Esophagus squamous epithelium (tissue), 5 donors: ENCODE data around the gene PNPLA2. TPM values are rescaled to one million over a fixed set of nuclear protein-coding genes. Genes with fewer than 3 reads are reported as not detected.
A peak's percentile ranks its signal among the peaks of the same experiment; 100 is the strongest.

Experiments
- DNase-seq: peaks from one replicate; lab custom pipeline; 2025; lab: John Stamatoyannopoulos, UW
- H3K27ac ChIP-seq, 4 donors: fragments of 200-600 bp; sonication (generic); one replicate each; pipeline ENCODE4 v1.5.1; 2016 to 2019; ENCODE audit warnings: mild to moderate bottlenecking in 1 of 4
- H3K27me3 ChIP-seq, 4 donors: fragments of 200-600 bp; sonication (generic); 1 replicate in 3 of 4; 2 replicates in 1 of 4; pipeline versions ENCODE4 v1.5.1 to v1.6.0; 2017 to 2021; ENCODE audit warnings: antibody characterized with exemption in 1 of 4
- H3K36me3 ChIP-seq, 3 donors: fragments of 200-600 bp; sonication (generic); one replicate each; pipeline ENCODE4 v1.5.1; 2016 to 2019
- H3K4me1 ChIP-seq, 3 donors: fragments of 200-600 bp; sonication (generic); one replicate each; pipeline ENCODE4 v1.5.1; 2017 to 2019
- H3K4me3 ChIP-seq, 4 donors: fragments of 200-600 bp; sonication (generic); 1 replicate in 3 of 4; 2 replicates in 1 of 4; pipeline ENCODE4 v1.5.1; 2016 to 2019; ENCODE audit warnings: mild to moderate bottlenecking in 2 of 4, moderate library complexity in 1 of 4
- H3K9me3 ChIP-seq, 3 donors: fragments of 200-600 bp; sonication (generic); one replicate each; pipeline ENCODE4 v1.5.1; 2016 to 2019
- POLR2A ChIP-seq, 4 donors: fragments of 450-650 bp; IDR thresholded peaks; one replicate each; pipeline ENCODE4 v1.6.1; 2017; ENCODE audit warnings: antibody characterized with exemption in 4 of 4, mild to moderate bottlenecking in 4 of 4, moderate library complexity in 3 of 4
- WGBS, 2 donors: methylation state at CpG; one replicate each; pipeline ENCODE4 v1.1.5; 2018; 5-methylcytosine and 5-hydroxymethylcytosine counted together
- intact Hi-C: fragments of 100-400 bp; cut with DNase I; formaldehyde crosslinking; loops from one replicate; pipeline ENCODE4 v1.15.0; 2022
- total RNA-seq, 4 donors: library from RNA; depleted of rRNA; stranded (reverse); fragments of >200 nt; gene quantifications; one replicate each; pipeline ENCODE4 v1.1.0, GENCODE V29; 2016
- TF ChIP-seq, protein P1 (sequence below), 6 experiments: fragments of 450-650 bp in 4 of 6; fragments of 200-600 bp in 2 of 6; sonication (generic) in 2 of 6; IDR thresholded peaks; one replicate each; pipeline ENCODE4 v1.5.1; 2016 to 2019; ENCODE audit warnings: antibody characterized with exemption in 6 of 6, mild to moderate bottlenecking in 4 of 6, moderate library complexity in 4 of 6
- donor health status: DM: yes; HTN: yes; CAD: no.

Gene PNPLA2
- total RNA-seq, 4 donors from 2014 or later: 14.2 to 42.7 (median 26.0) TPM

- no peaks in the 10 kb centered on the region for H3K9me3 ChIP-seq
- peak within 1 kb of the TSS; percentile 63 to 88 (median 73) for H3K4me3 ChIP-seq
- peaks cover 61 to 96% (median 64%) of the 10 kb centered on the region in 3 donors for H3K4me1 ChIP-seq
- peak within 1 kb of the TSS; percentile 86 to 94 (median 92) for H3K27ac ChIP-seq
- H3K27me3 ChIP-seq: peaks cover 0 to 50% (median 7%) of the 10 kb centered on the region in 4 donors
- no CpG with 5 or more reads among the region's 67 CpGs for WGBS, 2 donors
- TF ChIP-seq, protein P1, sequence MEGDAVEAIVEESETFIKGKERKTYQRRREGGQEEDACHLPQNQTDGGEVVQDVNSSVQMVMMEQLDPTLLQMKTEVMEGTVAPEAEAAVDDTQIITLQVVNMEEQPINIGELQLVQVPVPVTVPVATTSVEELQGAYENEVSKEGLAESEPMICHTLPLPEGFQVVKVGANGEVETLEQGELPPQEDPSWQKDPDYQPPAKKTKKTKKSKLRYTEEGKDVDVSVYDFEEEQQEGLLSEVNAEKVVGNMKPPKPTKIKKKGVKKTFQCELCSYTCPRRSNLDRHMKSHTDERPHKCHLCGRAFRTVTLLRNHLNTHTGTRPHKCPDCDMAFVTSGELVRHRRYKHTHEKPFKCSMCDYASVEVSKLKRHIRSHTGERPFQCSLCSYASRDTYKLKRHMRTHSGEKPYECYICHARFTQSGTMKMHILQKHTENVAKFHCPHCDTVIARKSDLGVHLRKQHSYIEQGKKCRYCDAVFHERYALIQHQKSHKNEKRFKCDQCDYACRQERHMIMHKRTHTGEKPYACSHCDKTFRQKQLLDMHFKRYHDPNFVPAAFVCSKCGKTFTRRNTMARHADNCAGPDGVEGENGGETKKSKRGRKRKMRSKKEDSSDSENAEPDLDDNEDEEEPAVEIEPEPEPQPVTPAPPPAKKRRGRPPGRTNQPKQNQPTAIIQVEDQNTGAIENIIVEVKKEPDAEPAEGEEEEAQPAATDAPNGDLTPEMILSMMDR (IDR thresholded peaks at IDR 0.05): no peak
- no peak for TF ChIP-seq POLR2A (IDR thresholded peaks at IDR 0.05)
- peaks cover 0 to 20% (median 6%) of the 10 kb centered on the region in 3 donors for H3K36me3 ChIP-seq
- DNase-seq: no peak
- intact Hi-C loops: no loop called here
Observed at GRCh38 chr11:832529-833113, 13.9 kb downstream of the PNPLA2 start, which contains the start of gene CD151. Gene CD151 (plus strand): TSS chr11:832952. CDS start chr11:836070, 3,118 bp downstream.

- peak overlapping the region; percentile 63 to 88 (median 73) for H3K4me3 ChIP-seq
- peak in 2 of 4 donors; percentile 38 to 49 for TF ChIP-seq POLR2A (IDR thresholded peaks at IDR 0.05)
- TF ChIP-seq, protein P1 (IDR thresholded peaks at IDR 0.05): no peak
- H3K27ac ChIP-seq: peak overlapping the region; percentile 86 to 94 (median 92)
- peaks cover 55 to 96% (median 58%) of the 10 kb centered on the region in 3 donors for H3K4me1 ChIP-seq
- intact Hi-C loops: no loop called here
- H3K9me3 ChIP-seq: no peaks in the 10 kb centered on the region
- H3K27me3 ChIP-seq: peaks cover 0 to 43% (median 7%) of the 10 kb centered on the region in 4 donors
- H3K36me3 ChIP-seq: peaks cover 1 to 26% (median 12%) of the 10 kb centered on the region in 3 donors
- WGBS, 2 donors: 0% methylated on average over 10 of the region's 55 CpGs; no CpG with 5 or more reads in 1 of the 2 donors
- DNase-seq: no peak
Observed at GRCh38 chr11:833114-833791, 14.5 kb downstream of the PNPLA2 start.

DNA sequence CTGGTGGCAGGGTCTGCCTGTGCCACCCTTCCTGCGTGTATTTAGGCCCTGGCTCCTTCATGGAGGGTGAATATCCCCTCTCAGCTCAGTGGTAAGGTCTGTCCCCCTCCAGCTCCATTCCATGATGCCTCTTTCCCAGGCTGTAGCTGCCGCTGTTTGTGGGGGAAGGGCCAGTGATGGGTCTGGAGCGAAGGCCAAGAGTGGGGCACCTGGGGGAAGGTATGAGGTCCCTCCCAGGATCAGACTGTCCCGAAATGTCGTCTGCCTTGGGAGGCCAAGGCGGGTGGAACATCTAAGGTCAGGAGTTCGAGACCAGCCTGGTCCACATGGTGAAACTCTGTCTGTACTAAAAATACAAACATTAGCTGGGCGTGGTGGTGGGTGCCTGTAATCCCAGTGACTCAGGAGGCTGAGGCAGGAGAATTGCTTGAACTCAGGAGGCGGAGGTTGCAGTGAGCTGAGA, 15.2 kb downstream of the PNPLA2 start:
- TF ChIP-seq, protein P1 (IDR thresholded peaks at IDR 0.05): no peak
- TF ChIP-seq POLR2A (IDR thresholded peaks at IDR 0.05): peak in 1 of 4 donors; percentile 7
- H3K4me3 ChIP-seq: peak overlapping the region; percentile 63 to 88 (median 73)
- peak overlapping the region; percentile 86 to 94 (median 92) for H3K27ac ChIP-seq
- DNase-seq: no peak
- H3K27me3 ChIP-seq: peaks cover 0 to 37% (median 7%) of the 10 kb centered on the region in 4 donors
- peaks cover 53 to 96% (median 57%) of the 10 kb centered on the region in 3 donors for H3K4me1 ChIP-seq
- 23 to 46% methylated on average over 3 to 4 of the region's 9 CpGs for WGBS, 2 donors
- H3K36me3 ChIP-seq: peaks cover 8 to 32% (median 12%) of the 10 kb centered on the region in 3 donors
- intact Hi-C loops: no loop called here
- no peaks in the 10 kb centered on the region for H3K9me3 ChIP-seq

DNA sequence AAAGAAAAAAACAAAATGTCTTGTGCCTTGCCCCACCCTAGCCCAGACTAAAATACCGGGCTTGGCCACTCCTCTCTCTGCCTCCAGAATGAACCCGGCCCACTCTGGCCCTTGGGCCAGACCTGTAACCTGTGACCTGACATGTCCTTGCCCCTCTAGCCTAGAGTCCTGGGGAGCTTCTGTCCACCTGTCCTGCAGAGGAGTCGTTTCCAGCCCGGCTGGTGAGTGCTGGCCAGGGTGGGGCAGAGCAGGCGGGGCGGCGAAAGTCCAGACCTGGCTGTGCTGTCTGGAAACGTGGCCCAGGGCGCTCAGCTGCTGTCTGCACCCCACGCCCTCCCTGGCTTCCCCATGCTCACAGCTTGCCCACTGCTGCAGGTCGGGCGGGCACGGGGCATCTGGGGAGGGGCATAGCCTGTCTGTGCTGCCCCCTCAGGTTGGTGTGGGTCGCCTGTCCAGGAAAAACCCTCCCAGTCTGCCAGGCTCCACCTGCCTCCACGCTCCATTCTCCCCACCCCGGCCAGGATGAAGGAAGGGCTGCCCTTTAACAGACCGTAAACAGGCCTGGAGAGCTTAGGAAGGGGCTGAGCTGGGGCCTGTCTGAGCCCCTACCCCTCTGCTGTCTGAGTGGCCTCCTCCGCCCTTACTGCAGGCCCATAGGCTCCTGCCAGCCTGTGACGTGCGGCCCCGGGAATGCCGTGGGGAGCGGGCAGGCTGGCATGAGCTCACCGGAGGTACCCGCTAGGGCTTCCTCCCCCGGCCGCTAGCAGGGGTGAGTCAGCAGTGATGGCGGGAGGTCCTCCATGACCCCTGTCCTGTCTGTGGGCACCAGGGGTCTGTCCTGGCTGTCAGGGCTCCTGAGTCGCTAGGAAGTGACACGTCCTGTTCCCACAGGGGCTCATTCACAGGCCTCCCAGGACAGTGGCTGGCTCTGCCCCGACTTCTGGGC, 15.9 kb downstream of the PNPLA2 start:
- WGBS, 2 donors: 17 to 31% methylated on average over 4 of the region's 31 CpGs
- Histone ChIP-seq H3K27me3 (peaks cover 0 to 29% (median 6%) of the 10 kb centered on the region in 4 donors), H3K4me1 (peaks cover 50 to 96% (median 57%) of the 10 kb centered on the region in 3 donors), H3K27ac (peak overlapping the region; percentile 86 to 94 (median 92)), H3K9me3 (no peaks in the 10 kb centered on the region), H3K4me3 (peak overlapping the region; percentile 3 to 88 (median 72)), H3K36me3 (peaks cover 14 to 40% (median 18%) of the 10 kb centered on the region in 3 donors)
- intact Hi-C loops: no loop called here
- no peak for DNase-seq
- TF ChIP-seq POLR2A (IDR thresholded peaks at IDR 0.05): peak in 2 of 4 donors; percentile 11 to 52
- TF ChIP-seq, protein P1 (IDR thresholded peaks at IDR 0.05): peak in 1 of 6 experiments; percentile 9
